Progenitor cell of endocrine pancreas (in vitro differentiated cells): ENCODE measurements around the gene ATG2B. TPM values are rescaled to one million over a fixed set of nuclear protein-coding genes. Genes with fewer than 3 reads are reported as not detected.

Experiments used
- DNase-seq: peaks from one replicate; pipeline ENCODE4 v3.0.0; 2021; ENCODE audit warnings: low spot score; ENCODE audit not compliant: unreplicated experiment
- H3K27ac Mint-ChIP-seq: 2 replicates; pipeline ENCODE4 v1.8.0; 2021; ENCODE audit warnings: mild to moderate bottlenecking, moderate library complexity, mixed read lengths
- H3K27me3 Mint-ChIP-seq: 2 replicates; pipeline ENCODE4 v1.8.0; 2021; ENCODE audit warnings: mixed read lengths
- H3K36me3 Mint-ChIP-seq: 2 replicates; pipeline ENCODE4 v1.8.0; 2022; ENCODE audit warnings: mixed read lengths; ENCODE audit not compliant: insufficient read depth
- H3K4me1 Mint-ChIP-seq: 2 replicates; pipeline ENCODE4 v1.8.0; 2021; ENCODE audit warnings: low read depth, mixed read lengths
- H3K4me3 Mint-ChIP-seq: 2 replicates; pipeline ENCODE4 v1.8.0; 2021; ENCODE audit warnings: low read depth, mild to moderate bottlenecking, moderate library complexity, mixed read lengths
- H3K9me3 Mint-ChIP-seq: 2 replicates; pipeline ENCODE4 v1.8.0; 2021; ENCODE audit warnings: low read depth, mixed read lengths
- CTCF ChIP-seq: fragments of 200-600 bp; sonication (generic); IDR thresholded peaks from one replicate; pipeline ENCODE4 v1.5.0; 2021; ENCODE audit warnings: antibody characterized with exemption, mild to moderate bottlenecking; ENCODE audit not compliant: unreplicated experiment
- total RNA-seq: library from RNA; stranded (reverse); gene quantifications from 2 replicates; pipeline ENCODE4 v1.2.1, GENCODE V29; 2021

The ATG2B gene
- total RNA-seq, 1 donor from 2014 or later, result 24.5 TPM

- peaks cover 6% of the 10 kb centered on the region for H3K27me3 Mint-ChIP-seq
- H3K4me3 Mint-ChIP-seq, result no peak overlapping the region
Observed at GRCh38 chr14:96261772-96262655, 101.1 kb downstream of the ATG2B start.

GRCh38 chr14:96261053-96261452 is 102.1 kb downstream of the ATG2B start:
- no peak overlapping the region for H3K4me3 Mint-ChIP-seq
- no peak overlapping the region for H3K27ac Mint-ChIP-seq
- TF ChIP-seq CTCF, result no peak
- H3K9me3 Mint-ChIP-seq, result peaks cover 6% of the 10 kb centered on the region
- peaks cover 2% of the 10 kb centered on the region for H3K36me3 Mint-ChIP-seq
- peaks cover 4% of the 10 kb centered on the region for H3K27me3 Mint-ChIP-seq
- no peak for DNase-seq
- H3K4me1 Mint-ChIP-seq, result peaks cover 6% of the 10 kb centered on the region

More at GRCh38 chr14:96261772-96262655, 101.1 kb downstream of the ATG2B start:
- TF ChIP-seq CTCF, result no peak
- H3K36me3 Mint-ChIP-seq, result peaks cover 2% of the 10 kb centered on the region
- H3K27ac Mint-ChIP-seq, result no peak overlapping the region
- H3K9me3 Mint-ChIP-seq, result peaks cover 6% of the 10 kb centered on the region
- peaks cover 8% of the 10 kb centered on the region for H3K4me1 Mint-ChIP-seq
- DNase-seq, result no peak

- Mint-ChIP-seq H3K4me3 (no peak overlapping the region), H3K27ac (no peak overlapping the region), H3K36me3 (peaks cover 2% of the 10 kb centered on the region), H3K4me1 (peaks cover 3% of the 10 kb centered on the region), H3K27me3 (peaks cover 10% of the 10 kb centered on the region), H3K9me3 (peaks cover 6% of the 10 kb centered on the region)
- DNase-seq, result no peak
- TF ChIP-seq CTCF, result no peak
Observed at GRCh38 chr14:96260341-96260821, 102.8 kb downstream of the ATG2B start.

- Mint-ChIP-seq H3K27ac (no peak overlapping the region), H3K36me3 (no peaks in the 10 kb centered on the region), H3K9me3 (peaks cover 6% of the 10 kb centered on the region), H3K4me3 (no peak overlapping the region), H3K27me3 (peaks cover 28% of the 10 kb centered on the region), H3K4me1 (peaks cover 3% of the 10 kb centered on the region)
- DNase-seq, result no peak
- TF ChIP-seq CTCF, result no peak
Observed at GRCh38 chr14:96257900-96258299, 105.2 kb downstream of the ATG2B start.

- no peak for DNase-seq
- H3K4me1 Mint-ChIP-seq, result peaks cover 3% of the 10 kb centered on the region
- no peak overlapping the region for H3K4me3 Mint-ChIP-seq
- H3K9me3 Mint-ChIP-seq, result peaks cover 6% of the 10 kb centered on the region
- no peak overlapping the region for H3K27ac Mint-ChIP-seq
- H3K27me3 Mint-ChIP-seq, result peaks cover 28% of the 10 kb centered on the region
- no peaks in the 10 kb centered on the region for H3K36me3 Mint-ChIP-seq
- no peak for TF ChIP-seq CTCF
Observed at GRCh38 chr14:96257056-96257455, 106.1 kb downstream of the ATG2B start.
